NCI-H446 treated with DMSO at 0.1 percent for 48 hours (cell line): ENCODE measurements around the gene STPG3.

Source experiments
- DNase-seq: peaks from one replicate; lab custom pipeline; 2025; lab: John Stamatoyannopoulos, UW

Gene STPG3

DNA sequence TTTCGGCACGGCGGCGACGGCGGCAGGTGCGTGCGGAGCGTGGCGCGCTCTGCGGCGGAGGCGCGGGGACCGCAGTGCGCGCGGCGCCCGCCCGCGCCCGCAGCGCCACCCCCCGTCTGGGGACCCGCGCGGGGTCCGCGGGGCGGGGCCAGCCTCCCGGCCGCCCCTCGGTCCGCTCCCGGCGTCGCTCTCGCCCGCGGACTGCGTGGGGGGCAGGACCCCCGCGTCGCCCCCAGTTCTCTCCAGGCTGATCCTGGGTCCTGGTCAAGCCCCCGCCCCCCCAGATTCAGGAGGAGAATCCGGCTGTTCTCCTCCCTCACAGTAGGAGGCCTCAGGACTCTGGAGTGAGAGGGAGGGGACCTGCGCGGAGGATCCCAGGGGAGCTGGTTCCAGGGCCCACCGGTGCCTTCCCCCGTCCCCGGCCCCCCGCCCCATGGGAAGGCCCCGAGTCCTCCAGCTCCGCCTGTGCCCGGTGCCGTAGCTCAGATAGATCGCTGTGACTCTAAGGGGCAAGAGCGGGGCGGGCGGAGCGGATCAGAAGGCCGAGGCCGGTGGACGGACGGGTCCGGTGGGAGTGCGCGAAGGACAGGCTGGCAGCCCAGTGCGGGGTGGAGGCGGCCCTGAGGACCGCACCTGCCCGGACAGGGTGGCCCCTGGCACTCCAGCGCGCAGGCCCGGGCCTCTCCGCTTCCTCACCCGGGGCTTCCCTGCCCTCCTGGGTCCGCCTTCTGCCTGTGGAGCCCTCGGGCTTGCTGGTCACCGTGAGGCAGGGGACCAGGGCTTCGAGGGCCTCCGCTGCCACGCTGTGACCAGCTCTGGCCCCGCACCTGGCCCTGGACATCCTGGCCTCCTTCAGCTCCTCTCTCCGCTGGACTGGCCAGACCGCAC lies 28.7 kb upstream of the STPG3 start, which contains the start of gene RNF208:
RNF208 (minus strand) TSS at position 51 of the 888 bp plus-strand sequence. CDS start 1,028 bp downstream, outside the sequence.
- DNase-seq: no peak

DNA sequence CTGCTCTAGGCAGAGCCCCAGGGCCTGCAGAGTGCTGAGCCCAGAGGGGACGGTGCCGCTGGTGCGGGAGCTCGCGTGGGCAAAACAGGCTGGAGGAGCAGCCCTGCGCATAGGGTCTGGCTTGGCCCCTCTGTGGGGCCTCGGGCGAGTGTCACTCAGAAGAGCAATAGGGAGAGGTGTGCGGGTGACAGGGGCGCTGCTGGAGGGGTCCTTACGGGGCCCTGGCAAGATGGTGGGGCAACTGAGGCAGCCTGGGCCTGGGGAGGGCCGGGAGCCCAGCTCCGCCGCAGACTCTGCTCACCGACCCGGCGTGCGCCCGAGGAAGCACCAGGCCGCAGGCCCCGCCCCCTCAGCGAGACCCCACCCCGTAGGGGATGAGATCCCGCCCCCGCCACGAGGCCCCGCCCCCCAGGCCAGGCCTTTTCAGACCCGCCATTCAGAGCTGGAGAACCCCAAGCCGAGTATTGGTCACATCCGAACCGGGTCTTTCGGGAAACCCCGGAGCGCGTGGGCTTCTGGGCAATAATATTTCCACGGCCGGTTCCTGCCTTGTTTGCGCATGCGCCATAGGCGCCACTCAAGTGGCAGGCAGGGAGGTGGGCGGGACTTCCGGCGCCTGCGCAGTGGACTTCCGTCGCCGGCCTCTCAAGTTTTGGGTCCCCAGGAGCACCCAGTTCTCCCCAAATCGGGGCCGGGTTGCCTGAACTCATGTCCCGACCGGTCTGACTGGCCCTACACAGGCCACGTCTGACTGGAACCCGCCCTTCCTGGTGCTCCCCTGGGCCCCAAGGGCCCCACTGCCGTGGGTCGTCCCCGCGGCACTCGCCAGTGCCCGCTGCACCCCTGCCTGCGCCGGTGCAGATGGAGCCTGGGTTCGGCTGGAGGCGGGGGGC lies 27.8 kb upstream of the STPG3 start:
- DNase-seq: peak; percentile 89

- DNase-seq: no peak
Measured at GRCh38 chr9:137224830-137225694, 26.0 kb upstream of the STPG3 start, which contains the start of gene CYSRT1. CYSRT1 (plus strand) TSS chr9:137225174; CDS start chr9:137225622, 448 bp downstream.

GRCh38 chr9:137225699-137226331 lies 25.3 kb upstream of the STPG3 start:
- no peak for DNase-seq

- no peak for DNase-seq
Measured at GRCh38 chr9:137226338-137227053, 24.6 kb upstream of the STPG3 start.

DNA sequence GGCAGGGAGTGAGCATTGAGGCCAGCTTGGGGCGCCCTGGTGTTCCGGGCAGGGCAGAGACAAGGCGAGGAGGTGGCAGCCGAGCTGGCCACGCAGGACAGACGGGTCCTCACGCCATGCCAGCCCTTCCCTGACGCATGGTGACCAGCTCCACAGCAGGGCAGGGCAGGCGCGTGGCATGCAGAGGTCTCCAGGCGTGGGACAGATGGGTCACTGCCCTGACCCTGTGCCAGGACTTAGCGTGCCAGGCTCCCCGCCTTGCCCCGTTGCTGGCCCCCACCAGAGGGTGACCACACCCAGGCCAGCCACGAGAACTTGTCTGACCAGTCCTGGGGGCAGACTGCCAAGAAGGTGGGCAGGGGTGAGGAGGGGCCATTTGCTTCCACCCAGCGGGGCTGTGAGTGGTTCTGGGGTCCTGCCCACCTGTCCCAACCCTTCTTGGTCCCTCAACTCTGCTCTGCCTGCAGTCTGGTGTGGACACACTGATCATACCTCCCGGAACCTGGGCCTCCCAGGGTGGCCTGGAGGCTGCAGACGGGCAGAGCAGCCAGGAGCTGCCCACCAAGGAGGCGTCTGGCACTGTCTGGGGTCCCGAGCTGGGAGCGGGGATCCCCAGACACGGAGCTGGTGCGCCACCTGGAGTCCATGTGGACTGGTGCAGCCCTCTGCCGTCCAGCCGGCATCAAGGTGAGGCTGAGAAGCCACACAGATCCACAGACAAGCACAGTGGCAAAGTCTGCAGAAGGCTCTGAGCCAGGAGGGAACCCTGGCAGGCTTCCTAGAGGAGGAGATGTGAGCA lies 23.8 kb upstream of the STPG3 start, which contains the start of gene RNF224:
RNF224 (plus strand) TSS at position 449 of the 799 bp plus-strand sequence. CDS start 834 bp downstream, outside the sequence.
- DNase-seq: no peak

DNA sequence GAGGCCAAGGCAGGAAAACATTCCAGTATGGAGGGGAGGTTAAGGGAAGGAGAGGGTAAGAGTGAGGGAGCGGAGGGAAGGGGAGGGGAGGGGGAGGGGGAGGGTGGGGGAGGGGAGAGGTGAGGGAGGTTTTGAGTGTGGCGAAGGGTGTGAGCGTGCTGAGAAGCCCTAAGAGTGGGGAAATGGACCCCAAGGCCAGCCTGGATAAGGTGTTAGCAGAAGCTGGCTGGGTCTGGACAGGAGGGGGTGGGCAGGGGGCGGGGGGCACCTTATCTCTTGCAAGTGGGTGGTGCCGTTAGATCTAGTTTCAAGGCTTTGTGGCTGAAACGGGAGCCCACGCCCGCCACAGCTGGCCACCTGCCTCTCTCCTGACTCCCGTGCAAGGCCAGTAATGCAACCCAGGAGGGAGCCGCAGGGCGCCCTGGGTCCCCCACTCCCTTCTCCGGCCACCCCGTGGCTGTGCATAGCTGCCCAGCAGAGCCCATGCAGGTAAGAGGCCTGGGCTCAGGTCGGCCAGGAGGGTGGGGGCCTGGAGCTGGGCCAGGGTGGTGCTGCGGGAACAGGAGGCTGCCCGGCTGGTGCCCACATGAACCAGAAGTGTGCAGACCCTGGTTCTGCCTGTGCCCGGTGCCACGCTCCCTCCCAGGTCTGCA lies 23.1 kb upstream of the STPG3 start:
- no peak for DNase-seq

- DNase-seq: no peak
Measured at GRCh38 chr9:137228506-137228967, 22.5 kb upstream of the STPG3 start.

- no peak for DNase-seq
Measured at GRCh38 chr9:137228968-137229896, 21.9 kb upstream of the STPG3 start.

DNA sequence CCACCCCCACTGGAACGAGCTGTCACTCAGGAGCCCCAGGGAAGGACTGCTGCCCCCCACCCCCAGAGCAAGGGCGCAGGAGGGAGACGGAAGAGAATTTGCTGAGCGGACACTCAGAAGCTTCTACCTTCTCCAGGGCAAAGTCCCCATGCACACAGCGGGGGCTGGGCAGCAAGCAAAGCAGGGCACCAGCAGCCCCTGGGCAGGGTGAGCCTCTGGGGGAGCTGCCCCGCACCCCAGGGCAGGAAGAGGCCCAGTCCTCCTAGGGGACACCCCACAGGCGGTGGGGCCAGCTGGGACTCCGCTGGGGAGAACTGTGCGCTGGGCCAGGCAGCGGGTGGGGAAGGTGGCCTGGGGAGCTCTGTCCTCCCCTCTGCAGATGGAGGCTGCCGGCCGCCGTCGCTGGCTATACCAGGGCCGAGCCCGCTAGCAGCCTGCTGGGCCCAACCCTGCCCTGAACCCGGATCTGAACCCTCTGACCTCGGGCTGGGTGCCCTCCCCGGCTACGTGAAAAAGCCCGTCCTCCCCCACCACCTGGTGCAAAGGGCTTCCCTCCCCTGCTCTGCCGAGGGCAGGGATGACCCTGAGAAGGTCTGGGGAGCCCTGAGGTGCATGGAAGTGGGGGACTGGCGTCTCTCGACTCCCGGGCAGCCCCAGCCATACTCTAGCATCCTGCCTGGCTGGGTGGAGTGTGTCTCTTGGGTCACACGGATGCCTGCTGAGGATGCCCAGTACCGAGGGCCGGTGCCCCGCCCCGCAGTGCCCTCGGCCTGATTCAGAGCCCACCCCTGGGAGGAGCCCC lies 21.0 kb upstream of the STPG3 start:
- DNase-seq: no peak

DNA sequence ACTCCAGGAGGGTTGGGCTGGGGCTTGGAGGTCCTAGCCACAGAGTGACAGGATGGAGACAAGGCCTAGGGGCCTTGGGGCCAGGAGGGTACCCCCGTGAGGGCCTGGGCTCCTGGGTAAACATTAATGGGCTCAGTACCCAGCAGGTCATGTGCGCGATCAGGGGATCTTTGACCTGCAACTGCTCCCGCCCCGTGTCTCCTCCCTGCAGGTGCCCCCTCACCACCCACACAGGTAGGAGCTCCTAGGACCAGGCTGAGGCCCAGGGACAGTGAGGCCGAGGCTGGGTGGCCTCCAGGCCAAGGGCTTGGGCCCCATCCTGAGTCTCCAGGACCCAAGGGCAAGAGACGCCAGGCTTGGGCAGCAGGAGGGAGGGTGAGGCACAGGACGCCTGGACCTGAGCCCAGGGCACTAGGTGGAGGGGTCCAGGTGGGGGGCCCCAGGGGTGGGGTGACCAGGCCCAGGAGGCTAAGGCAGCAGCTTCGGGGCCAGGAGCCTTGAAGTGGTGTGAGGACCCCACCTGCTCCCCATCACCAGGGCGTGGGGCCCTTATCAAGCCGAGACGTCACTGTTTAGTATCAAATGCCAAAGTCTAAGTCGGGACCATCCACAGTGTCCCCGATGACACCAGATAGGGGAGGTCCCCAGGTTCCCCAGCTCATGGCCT lies 20.2 kb upstream of the STPG3 start, which contains the start of gene SLC34A3:
SLC34A3 (plus strand) TSS at position 197 of the 667 bp plus-strand sequence. CDS start 802 bp downstream, outside the sequence.
- DNase-seq: no peak

DNA sequence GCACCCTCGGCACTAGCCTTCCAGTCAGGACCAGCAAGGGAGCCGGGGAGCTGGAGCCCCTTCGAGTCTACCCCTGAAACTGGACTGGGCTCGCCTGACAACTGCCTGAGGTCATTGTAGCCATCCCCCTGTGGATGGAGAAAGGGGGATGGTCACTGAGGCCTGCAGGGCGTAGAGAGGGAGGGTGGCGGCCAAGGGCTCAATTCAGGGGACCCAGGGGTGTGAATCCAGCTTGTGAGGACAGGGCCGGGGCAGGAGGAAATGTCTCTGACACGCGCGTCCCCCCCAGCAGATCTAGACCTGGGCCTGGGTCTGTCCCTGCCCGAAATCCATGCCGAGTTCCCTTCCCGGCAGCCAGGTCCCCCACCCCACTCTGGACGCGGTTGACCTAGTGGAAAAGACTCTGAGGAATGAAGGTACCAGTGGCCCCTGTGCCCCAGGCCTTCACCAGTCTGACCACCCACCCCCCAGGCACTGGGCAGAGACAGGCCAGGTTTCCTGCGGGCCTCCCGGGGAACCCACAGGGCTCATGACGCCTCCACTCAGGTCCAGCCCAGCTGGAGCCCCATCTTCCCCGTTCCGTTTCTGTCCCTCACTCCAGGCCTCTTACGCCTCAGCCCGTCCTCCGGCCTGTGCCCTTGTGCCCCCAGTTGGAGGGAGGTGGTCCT lies 19.6 kb upstream of the STPG3 start:
- DNase-seq: no peak

GRCh38 chr9:137232101-137232500 lies 19.0 kb upstream of the STPG3 start:
- no peak for DNase-seq

DNA sequence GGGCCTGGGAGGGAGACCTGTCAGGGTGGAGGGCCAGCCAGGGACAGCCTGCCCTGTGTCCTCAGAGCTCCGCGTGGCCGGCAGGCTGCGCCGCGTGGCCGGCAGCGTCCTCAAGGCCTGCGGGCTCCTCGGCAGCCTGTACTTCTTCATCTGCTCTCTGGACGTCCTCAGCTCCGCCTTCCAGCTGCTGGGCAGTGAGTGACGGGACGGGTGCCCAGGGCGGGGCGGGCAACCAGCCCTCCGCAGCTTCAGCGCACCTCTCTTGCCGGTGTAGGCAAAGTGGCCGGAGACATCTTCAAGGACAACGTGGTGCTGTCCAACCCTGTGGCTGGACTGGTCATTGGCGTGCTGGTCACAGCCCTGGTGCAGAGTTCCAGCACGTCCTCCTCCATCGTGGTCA lies 18.6 kb upstream of the STPG3 start:
- DNase-seq: no peak

DNA sequence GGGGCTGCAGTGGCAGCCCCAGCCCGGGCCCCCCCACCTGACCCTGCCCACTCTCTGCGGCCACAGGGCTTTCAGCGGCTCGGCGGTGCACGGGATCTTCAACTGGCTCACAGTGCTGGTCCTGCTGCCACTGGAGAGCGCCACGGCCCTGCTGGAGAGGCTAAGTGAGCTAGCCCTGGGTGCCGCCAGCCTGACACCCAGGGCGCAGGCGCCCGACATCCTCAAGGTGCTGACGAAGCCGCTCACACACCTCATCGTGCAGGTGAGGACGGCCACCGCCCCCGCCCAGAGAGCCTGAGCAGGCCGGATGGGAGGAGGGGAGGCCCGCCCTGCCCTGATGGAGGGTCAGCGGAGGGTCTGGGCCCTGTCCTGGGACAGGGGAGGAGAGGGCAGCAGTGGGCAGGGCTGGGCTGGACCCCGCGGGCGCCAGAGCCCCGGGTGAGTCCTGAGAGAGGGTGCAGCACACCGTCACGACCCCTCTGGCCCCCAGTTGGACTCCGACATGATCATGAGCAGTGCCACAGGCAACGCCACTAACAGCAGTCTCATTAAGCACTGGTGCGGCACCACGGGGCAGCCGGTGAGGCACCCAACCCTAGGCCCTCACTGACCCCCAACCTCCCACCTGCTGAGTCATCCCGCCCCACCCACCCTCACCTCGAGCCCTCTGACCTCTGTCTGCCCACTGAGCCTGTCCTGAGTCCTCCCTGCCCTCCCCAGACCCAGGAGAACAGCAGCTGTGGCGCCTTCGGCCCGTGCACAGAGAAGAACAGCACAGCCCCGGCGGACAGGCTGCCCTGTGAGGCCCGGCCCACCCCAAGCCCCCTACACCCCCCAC lies 17.7 kb upstream of the STPG3 start:
- DNase-seq: no peak
